Myocyte (in vitro differentiated cells): ENCODE results near the gene FASN. TPM values are rescaled to one million over a fixed set of nuclear protein-coding genes. Genes with fewer than 3 reads are reported as not detected.

ENCODE experiments used
- DNase-seq: peaks from one replicate; pipeline ENCODE4 v3.0.0-alpha.2; 2012; ENCODE audit warnings: low read depth
- total RNA-seq: library from RNA; depleted of rRNA; stranded (reverse); fragments of >200 nt; gene quantifications from 2 replicates; pipeline ENCODE4 v1.2.3, GENCODE V29; 2014

The FASN gene
- total RNA-seq, 1 donor from 2014 or later, result 97.9 TPM

DNA sequence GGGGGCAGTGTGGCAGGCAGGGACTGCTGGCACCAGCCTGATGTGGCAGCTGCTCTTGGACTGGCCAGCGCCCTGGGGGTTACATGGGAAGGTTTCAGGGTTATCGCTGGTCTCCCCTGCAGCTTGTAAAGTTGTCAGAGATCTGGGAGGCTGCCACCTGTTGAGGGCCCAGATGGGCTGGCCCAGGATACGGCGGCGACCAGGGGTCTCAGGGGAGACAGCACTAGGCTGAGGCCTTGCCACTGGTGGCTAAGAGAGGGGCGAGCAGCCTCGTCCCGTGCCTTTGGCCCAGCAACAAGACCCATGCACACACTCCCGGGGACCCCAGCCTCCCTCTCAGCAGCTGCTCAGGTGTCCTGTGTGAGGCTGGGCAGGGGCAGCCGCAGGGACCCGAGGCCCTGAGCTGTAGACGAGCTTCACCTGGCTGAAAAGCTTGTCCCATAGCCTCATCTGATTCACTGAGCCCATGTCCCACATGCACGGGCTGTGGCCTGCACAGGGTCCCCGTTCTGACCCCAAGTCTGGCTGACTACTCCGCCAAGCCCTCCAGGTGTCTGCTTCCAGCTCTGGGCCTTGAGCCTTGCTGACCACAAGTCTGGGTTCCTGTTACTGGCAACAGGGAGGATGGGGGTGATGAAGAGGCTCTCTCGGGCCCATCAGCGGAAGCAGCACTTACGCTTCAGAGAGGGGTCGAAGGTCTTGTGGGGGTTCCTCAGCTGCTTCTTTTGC is 38.6 kb downstream of the FASN start:
- DNase-seq, result peak; percentile 48

DNA sequence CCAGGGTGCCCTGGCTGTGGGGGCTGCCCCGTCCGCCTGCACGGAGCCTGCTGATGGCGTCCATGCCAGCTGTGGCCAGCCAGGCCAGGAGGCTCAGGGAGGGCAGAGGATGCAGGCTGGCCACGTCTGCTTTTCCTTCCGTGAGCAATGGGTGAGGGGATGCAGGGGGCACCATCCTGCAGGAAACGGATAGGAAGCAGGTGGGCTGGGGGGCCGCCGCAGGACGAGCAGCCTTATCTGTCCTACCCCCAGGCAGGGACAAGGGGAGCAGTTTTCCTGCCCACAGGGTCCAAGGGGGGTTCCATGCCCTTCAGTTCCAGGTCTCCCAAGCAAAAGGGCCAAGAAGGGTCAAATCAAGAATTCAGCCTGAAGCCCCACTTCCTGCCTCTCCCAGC is 39.2 kb downstream of the FASN start:
- no peak for DNase-seq

DNA sequence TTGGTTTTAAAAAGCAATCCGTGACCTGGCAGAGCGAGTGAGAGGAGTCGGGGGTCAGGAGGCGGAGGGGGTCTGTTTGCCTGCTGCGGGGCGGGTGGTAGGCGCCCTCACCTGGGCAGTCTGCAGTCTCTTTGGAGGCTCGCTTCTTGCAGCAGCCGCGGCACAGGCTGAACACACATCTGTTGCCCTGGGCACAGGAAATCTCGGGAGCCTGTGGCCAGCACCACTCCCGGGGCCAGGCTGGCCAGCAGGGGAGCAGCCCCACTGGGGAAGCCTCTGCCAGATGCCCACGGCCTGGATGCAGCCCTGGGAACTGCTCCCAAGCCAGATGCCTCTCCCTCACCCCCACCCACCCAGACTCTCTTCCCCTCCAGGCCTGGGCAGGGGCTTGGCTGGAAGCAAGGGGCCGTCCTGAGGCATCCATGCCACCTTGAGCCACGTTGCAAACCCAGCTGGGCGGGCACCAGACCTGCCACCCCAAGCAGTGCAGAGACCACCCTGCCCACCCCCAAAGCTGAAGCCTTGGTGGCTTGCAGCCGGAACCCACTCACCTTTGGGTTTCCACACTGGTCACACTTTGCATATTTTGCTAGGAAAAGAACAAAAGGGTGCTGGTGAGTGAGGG is 39.7 kb downstream of the FASN start:
- no peak for DNase-seq

DNA sequence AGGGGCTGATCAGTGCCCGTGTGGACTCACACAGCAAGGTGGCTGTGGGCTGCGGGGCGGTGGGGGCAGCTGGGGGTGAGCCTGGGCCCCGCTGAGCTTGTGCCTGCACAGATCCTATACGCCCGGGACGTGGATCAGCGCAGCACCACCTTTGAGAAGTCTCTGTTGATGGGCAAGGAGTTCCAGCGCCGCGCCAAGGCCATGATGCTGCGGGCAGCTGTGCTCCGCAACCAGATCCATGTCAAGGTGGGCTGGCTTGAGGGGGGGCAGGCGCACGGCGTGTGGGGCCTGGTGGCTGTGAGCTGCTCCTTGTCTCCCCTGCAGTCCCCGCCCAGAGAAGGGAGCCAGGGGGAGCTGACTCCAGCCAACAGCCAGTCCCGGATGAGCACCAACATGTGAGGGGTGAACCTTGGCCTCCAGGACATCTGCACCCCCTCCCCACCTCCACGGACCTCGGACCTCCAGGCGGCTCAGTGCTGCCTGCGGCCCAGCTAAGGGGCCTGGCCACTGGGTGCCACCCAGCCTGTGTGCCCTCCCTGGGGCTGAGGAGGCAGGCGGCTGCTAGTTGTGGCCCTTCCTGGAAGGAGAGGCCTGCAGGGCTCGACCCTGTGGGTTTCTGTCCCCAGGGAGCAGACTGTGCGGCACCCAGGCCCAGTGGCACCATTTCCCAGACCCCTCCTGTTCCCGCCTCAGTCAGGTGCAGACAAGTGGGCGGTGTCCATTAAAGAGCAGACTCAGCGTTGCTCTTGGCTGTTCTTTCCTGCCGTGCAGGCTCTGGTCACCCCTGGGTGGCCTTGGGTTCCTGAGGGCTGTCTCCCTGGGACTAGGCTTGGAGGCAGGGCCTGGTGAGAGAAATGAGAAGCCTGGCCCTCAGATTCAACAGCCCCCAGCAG is 41.1 kb downstream of the FASN start:
- no peak for DNase-seq

DNA sequence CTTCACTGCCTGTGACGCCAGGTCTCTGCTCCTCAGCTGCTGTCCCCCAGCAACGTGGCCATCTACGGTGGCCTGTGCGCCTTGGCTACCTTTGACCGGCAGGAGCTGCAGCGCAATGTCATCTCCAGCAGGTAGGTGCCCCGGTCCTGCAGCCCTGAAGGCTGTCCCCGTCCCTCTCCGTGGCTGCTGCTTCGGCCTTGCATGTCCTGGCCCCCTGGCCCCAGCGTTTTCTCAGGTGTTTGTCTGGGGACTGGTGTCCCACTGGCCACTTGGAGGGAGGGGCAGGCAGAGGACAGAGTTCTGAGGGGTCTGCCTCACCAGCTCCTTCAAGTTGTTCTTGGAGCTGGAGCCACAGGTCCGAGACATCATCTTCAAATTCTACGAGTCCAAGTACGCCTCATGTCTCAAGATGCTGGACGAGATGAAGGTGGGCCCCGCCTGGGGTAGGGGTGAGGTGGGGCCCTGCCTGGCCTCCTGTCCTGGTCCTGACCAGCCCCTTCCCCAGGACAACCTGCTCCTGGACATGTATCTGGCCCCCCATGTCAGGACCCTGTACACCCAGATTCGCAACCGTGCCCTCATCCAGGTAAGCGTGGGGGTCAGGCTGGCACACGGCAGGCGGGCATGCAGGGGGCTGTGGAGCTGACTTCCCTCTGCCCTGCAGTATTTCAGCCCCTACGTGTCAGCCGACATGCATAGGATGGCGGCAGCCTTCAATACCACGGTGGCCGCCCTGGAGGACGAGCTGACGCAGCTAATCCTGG is 41.9 kb downstream of the FASN start:
- DNase-seq, result no peak

DNA sequence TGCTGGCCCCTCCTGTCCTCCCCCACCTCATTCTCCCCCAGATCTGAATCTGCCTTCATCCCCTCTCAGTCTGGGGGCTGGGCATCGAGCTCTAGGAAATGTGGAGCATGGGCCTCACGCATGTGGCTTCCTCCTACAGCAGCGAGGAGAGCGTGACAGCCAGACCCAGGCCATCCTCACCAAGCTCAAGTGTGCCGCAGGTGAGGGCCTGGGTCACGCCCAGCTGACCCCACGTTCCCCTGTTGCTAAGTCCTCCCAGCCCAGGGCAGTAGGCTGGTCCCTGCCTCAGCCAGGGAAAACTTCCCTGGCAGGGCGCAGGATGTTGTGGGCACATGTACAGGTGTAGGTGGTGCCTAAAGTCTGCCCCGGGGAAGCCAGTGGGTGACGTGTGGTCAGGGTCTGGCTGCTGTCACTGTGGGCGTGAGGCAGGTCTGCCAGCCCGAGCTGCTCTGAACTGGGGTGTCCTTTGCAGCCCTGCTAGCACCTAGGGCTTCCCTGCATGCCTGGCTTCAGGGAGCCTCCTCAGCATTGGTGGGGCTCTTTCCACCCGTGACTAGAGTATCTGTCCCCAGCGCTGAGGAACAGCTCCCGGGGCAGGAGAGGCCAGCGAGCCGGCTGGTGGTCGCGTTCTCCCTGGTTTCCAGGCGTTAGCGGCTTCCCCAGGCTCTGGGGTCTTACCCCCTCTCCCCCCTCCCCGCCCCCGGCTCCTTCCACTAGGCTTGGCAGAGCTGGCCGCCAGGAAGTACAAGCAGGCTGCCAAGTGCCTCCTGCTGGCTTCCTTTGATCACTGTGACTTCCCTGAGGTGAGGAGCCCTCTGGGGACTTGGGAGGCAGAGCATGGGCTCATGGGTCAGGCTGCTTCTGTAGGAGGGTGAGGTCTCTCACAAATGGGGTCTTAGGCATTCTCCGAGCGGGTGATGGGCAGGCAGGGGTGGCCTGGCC is 42.7 kb downstream of the FASN start:
- DNase-seq, result no peak

DNA sequence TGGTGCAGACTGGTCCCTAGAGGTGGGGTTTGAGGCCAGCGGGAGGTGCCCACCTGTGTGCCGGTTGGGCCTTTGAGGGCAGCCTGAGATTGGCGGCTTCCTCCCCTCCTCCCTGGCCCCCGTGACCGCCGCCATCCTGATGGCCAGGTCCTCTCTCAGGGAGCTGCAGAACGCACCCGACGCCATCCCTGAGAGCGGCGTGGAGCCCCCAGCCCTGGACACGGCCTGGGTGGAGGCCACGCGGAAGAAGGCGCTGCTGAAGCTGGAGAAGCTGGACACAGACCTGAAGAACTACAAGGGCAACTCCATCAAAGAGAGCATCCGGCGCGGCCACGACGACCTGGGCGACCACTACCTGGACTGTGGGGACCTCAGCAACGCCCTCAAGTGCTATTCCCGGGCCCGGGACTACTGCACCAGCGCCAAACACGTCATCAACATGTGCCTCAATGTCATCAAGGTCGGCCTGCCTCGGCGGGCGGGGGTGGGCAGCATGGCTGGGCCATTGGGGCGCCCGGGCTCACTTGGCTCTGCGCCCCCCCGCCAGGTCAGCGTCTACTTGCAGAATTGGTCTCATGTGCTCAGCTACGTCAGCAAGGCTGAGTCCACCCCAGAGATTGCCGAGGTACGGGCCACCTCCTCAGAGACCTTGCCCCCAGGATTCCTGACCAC is 43.5 kb downstream of the FASN start:
- no peak for DNase-seq

DNA sequence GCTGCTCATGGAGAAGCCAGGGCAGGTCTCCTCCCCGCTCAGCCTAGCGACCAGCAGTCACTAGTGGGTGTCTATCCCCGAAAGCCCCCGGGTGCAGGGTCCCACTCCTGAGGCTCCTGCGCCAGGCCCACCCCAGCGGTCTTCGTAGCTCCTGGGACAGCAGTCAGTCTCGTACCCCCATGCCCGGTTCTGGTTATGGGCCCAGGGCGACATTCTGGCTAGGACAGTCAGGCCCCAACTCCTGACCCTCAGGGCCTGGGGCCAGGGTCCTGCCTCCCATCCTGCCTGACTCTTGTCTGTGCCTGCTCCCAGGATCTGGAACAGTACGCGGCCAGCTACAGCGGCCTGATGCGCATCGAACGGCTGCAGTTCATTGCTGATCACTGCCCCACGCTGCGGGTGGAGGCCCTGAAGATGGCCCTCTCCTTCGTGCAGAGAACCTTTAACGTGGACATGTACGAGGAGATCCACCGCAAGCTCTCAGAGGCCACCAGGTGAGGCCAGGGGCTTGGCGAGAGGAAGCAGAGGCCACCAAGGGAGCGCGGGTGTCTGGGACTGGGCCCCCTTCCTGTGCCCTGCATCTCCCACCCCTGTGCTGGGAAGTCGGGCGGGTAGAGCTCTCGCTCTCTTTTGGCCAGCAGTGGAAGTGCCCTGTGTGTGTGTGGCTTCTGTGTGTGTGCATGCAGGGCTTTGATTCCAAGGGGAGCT is 44.3 kb downstream of the FASN start:
- DNase-seq, result no peak

DNA sequence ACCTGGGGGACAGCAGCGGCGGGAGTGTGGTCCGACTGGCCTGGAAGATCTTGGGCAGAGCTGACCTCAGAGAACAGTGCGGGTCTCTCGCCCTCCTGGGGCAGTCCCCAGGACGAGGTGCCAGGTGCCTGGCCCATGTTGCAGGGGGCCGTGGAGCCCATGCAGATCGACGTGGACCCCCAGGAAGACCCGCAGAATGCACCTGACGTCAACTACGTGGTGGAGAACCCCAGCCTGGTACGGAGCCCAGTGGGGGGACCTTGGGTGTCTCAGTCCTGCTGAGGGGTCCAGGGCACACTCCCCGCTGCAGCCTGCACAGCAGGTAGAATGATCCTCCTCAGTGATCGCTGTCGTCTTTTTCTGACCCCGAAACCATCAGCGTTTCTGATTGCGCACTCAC is 44.9 kb downstream of the FASN start:
- no peak for DNase-seq

DNA sequence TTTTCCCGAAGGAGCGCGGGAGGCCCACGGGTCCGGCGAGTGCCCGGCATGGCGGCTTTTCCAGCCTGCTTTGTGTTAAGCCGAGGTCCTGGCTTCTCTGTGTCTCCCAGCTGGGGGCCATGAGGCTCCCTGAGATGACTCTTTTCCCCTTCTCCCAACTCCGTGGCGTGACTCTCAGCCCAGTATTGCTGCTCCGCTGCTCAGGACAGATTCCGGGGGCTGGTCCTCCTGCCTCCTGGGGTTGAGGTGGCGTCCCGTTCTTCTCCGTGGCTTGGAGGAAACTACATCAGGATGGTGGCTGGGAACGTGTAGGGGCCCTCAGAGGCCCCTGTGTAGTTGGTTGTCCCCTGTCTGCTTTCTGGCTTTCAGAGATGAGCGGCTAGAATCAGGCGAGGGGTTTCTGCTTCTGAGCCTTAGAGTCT is 45.4 kb downstream of the FASN start:
- no peak for DNase-seq

DNA sequence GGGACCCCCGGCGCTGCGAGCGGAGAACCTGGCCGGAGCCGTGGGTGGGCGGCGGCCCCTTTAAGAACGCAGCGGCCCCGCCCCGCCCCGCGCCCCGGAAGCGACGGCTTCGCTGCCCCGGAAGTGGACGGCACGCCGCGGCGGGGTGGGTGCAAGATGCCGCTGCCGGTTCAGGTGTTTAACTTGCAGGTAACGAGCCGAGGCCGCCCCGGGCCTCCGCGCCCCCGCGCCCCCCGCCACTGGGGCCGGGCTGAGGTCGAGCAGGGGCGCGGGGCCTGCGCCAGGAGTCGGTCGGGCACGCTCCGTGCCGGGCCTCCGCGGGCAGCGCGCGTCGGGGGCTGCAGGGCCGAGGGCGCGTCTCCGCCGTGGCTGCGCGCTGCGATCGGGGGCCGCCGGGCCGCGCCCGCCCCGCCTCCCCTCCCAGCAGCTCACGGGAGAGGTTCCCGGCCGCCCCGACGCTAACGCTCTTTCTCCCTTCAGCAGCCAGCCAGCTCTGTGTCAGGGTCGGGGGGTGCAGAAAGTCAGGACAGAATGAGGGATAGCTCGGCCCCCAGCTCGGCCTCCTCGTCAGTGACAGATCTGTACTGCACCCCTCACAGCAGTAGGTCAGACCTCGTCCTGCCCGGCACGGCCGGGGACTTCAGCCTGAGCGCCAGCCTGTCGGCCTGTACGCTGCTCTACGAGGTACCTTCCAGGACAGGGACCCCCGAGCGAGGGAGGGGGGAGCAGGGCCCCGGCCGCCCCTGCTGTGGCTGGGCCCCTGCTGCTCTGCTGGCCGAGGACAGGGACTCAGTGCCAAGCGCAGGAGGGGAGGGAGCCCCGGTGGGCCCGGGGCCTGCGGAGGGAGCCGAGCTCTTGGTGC is 46.0 kb downstream of the FASN start, which contains the start of the genes GPS1 and RFNG:
Gene GPS1, plus strand, starts transcription at position 123 of the 862 bp plus-strand sequence. Its CDS starts 34 bp downstream, at position 157.
Gene RFNG, minus strand, starts transcription at position 36 of the 862 bp plus-strand sequence. CDS start 45 bp downstream, outside the sequence.
- DNase-seq, result peak; percentile 56

DNA sequence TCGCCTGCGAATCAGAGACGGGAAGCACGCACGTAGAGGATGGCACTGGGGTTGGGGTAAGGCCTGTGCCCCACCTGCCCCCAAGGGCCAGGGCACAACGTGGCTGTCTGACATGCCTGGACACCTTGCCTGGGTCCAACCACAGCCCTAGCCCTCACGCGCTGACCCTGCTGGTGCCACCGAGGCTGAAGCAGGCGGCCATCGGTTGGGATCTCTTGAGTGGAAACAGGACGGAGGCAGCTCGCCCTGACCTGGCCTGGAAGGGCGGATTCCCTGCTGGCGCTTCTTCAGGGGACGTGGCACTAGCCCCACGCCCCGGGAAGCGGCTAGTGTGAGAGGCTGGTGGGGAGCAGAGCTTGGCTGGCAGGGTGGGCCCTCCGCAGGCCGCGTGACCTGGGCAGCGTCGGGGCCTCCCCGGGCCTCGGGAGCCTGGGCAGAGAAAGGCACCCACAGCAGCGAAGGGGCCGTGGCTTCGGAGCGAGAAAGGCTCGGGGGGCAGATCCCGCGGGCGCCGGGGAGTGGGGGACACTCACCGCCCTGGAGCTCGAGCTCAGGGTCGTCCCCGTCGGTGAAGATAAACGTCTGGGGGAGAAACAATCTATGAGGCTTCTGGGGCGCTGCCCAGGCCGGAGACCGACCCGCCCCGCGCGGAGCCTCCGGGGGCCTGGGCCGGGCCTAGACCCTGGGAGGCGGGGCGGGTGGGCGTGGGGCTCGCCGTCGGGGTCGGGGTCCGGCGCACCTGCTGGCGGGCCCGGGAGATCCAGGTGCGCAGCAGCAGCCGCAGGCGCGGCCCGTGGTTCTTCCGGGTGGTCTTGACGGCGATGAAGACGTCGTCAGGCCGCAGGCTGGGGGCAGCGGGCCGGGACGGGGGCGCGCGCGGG is 47.0 kb downstream of the FASN start:
- no peak for DNase-seq

DNA sequence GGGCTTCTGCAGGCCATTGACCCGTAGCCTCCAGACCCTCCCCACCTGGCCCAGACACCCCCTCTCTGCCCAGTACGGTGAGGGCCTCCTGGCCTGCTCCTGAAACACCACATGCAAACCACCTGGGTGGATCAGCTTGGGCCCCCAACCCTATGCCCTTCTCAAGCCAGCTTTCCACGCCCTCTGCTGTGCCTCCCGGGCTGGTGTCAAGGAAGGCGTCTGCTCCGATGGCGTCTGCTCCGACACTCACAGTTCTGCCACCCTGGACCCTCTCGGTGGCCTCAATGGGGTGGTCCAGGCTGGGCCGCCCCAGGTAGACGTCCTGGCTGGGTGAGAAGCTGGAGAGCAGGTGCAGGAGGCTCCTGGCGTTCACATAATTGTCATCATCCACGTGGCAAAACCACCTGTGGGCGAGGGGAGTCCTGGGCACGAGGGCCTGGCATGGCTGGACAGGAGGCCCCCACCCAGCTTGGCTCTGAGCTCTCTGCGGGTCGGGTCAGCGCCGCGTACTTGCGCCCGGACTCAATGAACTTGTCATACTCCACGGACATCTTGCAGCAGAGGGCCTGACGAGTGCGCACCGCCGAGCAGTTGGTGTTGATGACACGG is 47.8 kb downstream of the FASN start:
- DNase-seq, result no peak

DNA sequence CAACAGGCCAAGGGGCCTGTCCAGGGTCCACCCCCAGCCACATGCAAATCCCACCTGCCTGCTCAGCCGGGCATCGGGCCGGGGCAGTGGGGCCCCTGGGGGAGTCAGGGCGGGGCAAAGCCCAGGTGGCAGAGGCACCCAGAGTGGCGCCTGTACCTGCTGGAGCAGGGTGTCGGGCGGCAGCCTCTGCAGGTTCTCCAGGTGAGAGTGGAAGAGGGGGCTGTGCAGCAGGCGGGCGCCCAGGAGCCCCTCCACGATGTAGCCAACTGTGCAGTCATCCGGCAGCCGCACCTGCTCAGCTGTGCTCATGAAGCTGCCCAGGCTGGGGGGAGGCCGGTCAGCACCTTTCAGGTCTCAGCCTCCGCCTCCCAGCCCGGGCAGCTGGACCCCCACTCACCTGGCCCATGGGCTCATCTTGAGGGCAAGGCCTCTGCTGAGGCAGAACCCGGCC is 48.5 kb downstream of the FASN start:
- DNase-seq, result no peak

DNA sequence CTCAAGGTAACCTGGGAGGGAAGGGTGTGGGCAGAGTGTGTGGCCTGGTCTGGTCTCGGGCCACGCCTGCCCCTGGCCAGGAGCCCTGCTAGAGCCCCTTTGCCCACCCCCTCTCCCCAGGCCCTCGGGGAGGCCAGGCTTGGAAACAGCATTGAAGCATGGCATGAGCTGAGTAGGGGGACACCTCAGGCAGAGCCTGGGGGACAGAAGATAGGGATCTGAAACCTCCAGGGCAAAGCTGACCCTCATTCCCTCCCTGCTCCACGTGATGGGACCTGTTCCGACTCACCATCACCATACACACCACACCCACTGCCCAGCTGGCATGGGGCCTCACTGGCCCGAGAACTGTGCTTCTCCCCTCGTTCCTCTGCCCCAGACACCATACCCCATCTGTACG is 48.9 kb downstream of the FASN start:
- DNase-seq, result no peak

DNA sequence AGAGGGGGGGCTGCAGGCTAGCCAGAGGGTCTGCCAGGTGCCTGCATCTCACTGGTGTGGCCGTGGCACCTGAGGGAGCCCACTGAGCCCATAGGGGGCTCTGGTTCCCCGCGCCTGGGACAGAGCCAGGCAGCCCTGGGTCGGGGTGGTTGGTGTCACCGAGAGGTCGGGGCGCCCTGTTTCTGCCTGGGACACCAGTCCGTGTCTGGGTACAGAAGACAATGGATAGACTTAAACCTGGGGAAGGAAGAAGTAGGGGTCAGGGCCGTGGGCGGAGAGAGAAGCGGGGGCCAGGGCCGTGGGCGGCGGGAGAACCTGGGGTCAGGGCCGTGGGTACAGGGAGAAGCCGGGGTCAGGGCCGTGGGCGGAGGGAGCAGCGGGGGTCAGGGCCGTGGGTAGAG is 49.5 kb downstream of the FASN start:
- no peak for DNase-seq
